CD14-positive monocyte (primary cell): ENCODE data around the gene GLDC. TPM values are rescaled to one million over a fixed set of nuclear protein-coding genes. Genes with fewer than 3 reads are reported as not detected.

Experiments used
- DNase-seq, 3 donors: peaks; one replicate each; pipeline ENCODE4 v3.0.0-alpha.2; 2011 to 2022
- H2AFZ ChIP-seq: 2 replicates; pipeline ENCODE4 v1.6.0; 2012; ENCODE audit warnings: mild to moderate bottlenecking, low read depth, low read length, inconsistent platforms; ENCODE audit not compliant: insufficient read depth, poor library complexity, severe bottlenecking
- H3K27ac ChIP-seq, 2 donors: 1 replicate in 1 of 2; 2 replicates in 1 of 2; pipeline ENCODE4 v1.5.1; 2012 to 2013; ENCODE audit warnings: low read length in 2 of 2, control low read depth in 1 of 2, inconsistent platforms in 1 of 2, low read depth in 1 of 2, mild to moderate bottlenecking in 1 of 2
- H3K27me3 ChIP-seq, 2 donors: one replicate each; pipeline versions ENCODE4 v1.6.0 to v1.6.1; 2011 to 2013; ENCODE audit warnings: low read length in 2 of 2; ENCODE audit not compliant: control insufficient read depth in 2 of 2, insufficient read depth in 2 of 2
- H3K36me3 ChIP-seq, 2 donors: replicated peaks in 1 of 2; 1 replicate in 1 of 2; 2 replicates in 1 of 2; pipeline versions ENCODE4 v1.5.1 to v1.6.1; 2012 to 2013; ENCODE audit warnings: low read length in 2 of 2, control low read depth in 1 of 2, inconsistent platforms in 1 of 2, mild to moderate bottlenecking in 1 of 2; ENCODE audit not compliant: insufficient read depth in 2 of 2, control insufficient read depth in 1 of 2
- H3K4me1 ChIP-seq, 2 donors: 1 replicate in 1 of 2; 2 replicates in 1 of 2; pipeline versions ENCODE4 v1.5.1 to v1.6.1; 2012 to 2013; ENCODE audit warnings: low read length in 2 of 2, control low read depth in 1 of 2, inconsistent platforms in 1 of 2, mild to moderate bottlenecking in 1 of 2, moderate library complexity in 1 of 2; ENCODE audit not compliant: insufficient read depth in 2 of 2, control insufficient read depth in 1 of 2
- H3K4me2 ChIP-seq: replicated peaks from 2 replicates; pipeline ENCODE3; 2012; ENCODE audit warnings: low read length, moderate library complexity, mild to moderate bottlenecking; ENCODE audit not compliant: poor library complexity, severe bottlenecking; ENCODE audit errors: extremely low read depth
- H3K4me3 ChIP-seq, 3 experiments: fragments of 200-600 bp in 1 of 3; sonication (generic) in 1 of 3; replicated peaks in 1 of 3; 1 replicate in 2 of 3; 2 replicates in 1 of 3; pipeline ENCODE4 v1.5.1; 2011 to 2013; ENCODE audit warnings: low read length in 3 of 3, mild to moderate bottlenecking in 3 of 3, control low read depth in 2 of 3, low read depth in 2 of 3, inconsistent platforms in 1 of 3, moderate library complexity in 1 of 3
- H3K79me2 ChIP-seq: 2 replicates; pipeline ENCODE4 v1.6.0; 2012; ENCODE audit warnings: mild to moderate bottlenecking, control low read depth, inconsistent platforms, low read length, moderate library complexity; ENCODE audit not compliant: insufficient read depth
- H3K9ac ChIP-seq: 2 replicates; pipeline ENCODE4 v1.6.0; 2017; ENCODE audit warnings: low read length, mild to moderate bottlenecking; ENCODE audit not compliant: insufficient read depth, poor library complexity, severe bottlenecking
- H3K9me3 ChIP-seq, 2 donors: replicated peaks in 1 of 2; 1 replicate in 1 of 2; 2 replicates in 1 of 2; pipeline versions ENCODE4 v1.5.1 to v1.6.1; 2012 to 2013; ENCODE audit warnings: low read length in 2 of 2, control low read depth in 1 of 2; ENCODE audit not compliant: control insufficient read depth in 1 of 2, insufficient read depth in 1 of 2
- H4K20me1 ChIP-seq: 2 replicates; pipeline ENCODE4 v1.6.0; 2012; ENCODE audit warnings: mild to moderate bottlenecking, low read length, control low read depth, moderate library complexity; ENCODE audit not compliant: insufficient read depth
- H3K27ac Mint-ChIP-seq, 7 donors: one replicate each; pipeline ENCODE4 v1.8.0; 2020; ENCODE audit warnings: mild to moderate bottlenecking in 7 of 7, mixed read lengths in 7 of 7, moderate library complexity in 6 of 7, inconsistent platforms in 2 of 7
- H3K27me3 Mint-ChIP-seq, 3 donors: one replicate each; pipeline ENCODE4 v1.8.0; 2021 to 2022; ENCODE audit warnings: low read depth in 3 of 3, mild to moderate bottlenecking in 3 of 3, mixed read lengths in 3 of 3, moderate library complexity in 3 of 3, inconsistent platforms in 1 of 3
- H3K36me3 Mint-ChIP-seq, 2 donors: one replicate each; pipeline ENCODE4 v1.8.0; 2020; ENCODE audit warnings: mixed read lengths in 2 of 2, inconsistent platforms in 1 of 2, mild to moderate bottlenecking in 1 of 2
- H3K4me1 Mint-ChIP-seq: one replicate; pipeline ENCODE4 v1.8.0; 2020; ENCODE audit warnings: mild to moderate bottlenecking, mixed read lengths
- H3K4me3 Mint-ChIP-seq, 2 donors: one replicate each; pipeline ENCODE4 v1.8.0; 2020; ENCODE audit warnings: mild to moderate bottlenecking in 2 of 2, mixed read lengths in 2 of 2, moderate library complexity in 1 of 2
- H3K9me3 Mint-ChIP-seq, 7 donors: one replicate each; pipeline ENCODE4 v1.8.0; 2020 to 2022; ENCODE audit warnings: mixed read lengths in 7 of 7, mild to moderate bottlenecking in 6 of 7, moderate library complexity in 6 of 7, inconsistent platforms in 2 of 7
- WGBS: methylation state at CpG from one replicate; pipeline ENCODE4 v1.1.5; 2013; ENCODE audit warnings: missing lambda C conversion rate; ENCODE audit not compliant: insufficient coverage; 5-methylcytosine and 5-hydroxymethylcytosine counted together
- intact Hi-C, 2 donors: fragments of 100-400 bp; cut with micrococcal nuclease; formaldehyde crosslinking; loops; one replicate each; pipeline versions ENCODE4 v1.15.0 to v1.15.1; 2023
- polyA plus RNA-seq, 3 donors: library from polyadenylated mRNA; depleted of rRNA in 1 of 3; unstranded in 2 of 3; stranded (reverse) in 1 of 3; fragments of 300-500 nt in 2 of 3; fragments of >200 nt in 1 of 3; fragmentation: Illumina TruSeq in 2 of 3; gene quantifications; 1 replicate in 2 of 3; 2 replicates in 1 of 3; pipeline ENCODE4 v1.2.3, GENCODE V29; 2012 to 2021
- TF ChIP-seq, protein P1 (sequence below): fragments of 200-600 bp; IDR thresholded peaks from one replicate; pipeline ENCODE4 v1.8.0; 2022; ENCODE audit warnings: antibody characterized with exemption, mild to moderate bottlenecking

Gene GLDC
- polyA plus RNA-seq, 3 donors = not detected

DNA sequence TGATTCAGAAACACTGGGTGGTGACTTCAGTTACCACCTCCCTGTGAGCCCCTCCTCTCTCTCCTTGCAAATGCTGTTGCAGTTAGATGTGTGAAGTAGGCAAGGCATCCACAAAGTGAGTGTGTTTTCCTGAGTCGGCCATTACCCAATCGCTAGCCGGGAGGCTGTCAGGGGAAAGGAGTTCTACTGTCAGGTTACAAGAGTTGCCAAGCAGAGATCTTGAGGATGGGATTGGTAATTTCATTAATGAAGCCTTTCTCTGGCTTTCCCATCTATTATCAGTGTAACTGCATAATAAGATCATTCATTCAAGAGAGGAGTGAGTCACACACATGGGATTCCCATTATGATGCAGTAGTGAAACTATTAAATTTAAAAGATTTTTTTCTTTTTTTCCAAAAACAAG lies 106.9 kb downstream of the GLDC start:
- H3K4me1 Mint-ChIP-seq = no peaks in the 10 kb centered on the region
- no peak overlapping the region for H3K4me2 ChIP-seq
- no peak overlapping the region for H3K4me3 Mint-ChIP-seq
- H3K27ac ChIP-seq = no peak overlapping the region
- no peak for DNase-seq
- no peaks in the 10 kb centered on the region for H3K9me3 Mint-ChIP-seq
- no CpG with 5 or more reads among the region's 3 CpGs for WGBS
- no peaks in the 10 kb centered on the region for H4K20me1 ChIP-seq
- H3K9ac ChIP-seq = no peak overlapping the region
- TF ChIP-seq, protein P1, sequence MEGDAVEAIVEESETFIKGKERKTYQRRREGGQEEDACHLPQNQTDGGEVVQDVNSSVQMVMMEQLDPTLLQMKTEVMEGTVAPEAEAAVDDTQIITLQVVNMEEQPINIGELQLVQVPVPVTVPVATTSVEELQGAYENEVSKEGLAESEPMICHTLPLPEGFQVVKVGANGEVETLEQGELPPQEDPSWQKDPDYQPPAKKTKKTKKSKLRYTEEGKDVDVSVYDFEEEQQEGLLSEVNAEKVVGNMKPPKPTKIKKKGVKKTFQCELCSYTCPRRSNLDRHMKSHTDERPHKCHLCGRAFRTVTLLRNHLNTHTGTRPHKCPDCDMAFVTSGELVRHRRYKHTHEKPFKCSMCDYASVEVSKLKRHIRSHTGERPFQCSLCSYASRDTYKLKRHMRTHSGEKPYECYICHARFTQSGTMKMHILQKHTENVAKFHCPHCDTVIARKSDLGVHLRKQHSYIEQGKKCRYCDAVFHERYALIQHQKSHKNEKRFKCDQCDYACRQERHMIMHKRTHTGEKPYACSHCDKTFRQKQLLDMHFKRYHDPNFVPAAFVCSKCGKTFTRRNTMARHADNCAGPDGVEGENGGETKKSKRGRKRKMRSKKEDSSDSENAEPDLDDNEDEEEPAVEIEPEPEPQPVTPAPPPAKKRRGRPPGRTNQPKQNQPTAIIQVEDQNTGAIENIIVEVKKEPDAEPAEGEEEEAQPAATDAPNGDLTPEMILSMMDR = no peak
- H3K36me3 Mint-ChIP-seq = no peaks in the 10 kb centered on the region
- H3K79me2 ChIP-seq = no peaks in the 10 kb centered on the region
- H3K4me3 ChIP-seq = no peak overlapping the region
- H3K27me3 Mint-ChIP-seq = peaks cover 2 to 8% (median 4%) of the 10 kb centered on the region in 3 donors
- no peaks in the 10 kb centered on the region for H3K36me3 ChIP-seq
- no peaks in the 10 kb centered on the region for H3K9me3 ChIP-seq
- no peak overlapping the region for H2AFZ ChIP-seq
- no peak overlapping the region for H3K27ac Mint-ChIP-seq
- no peaks in the 10 kb centered on the region for H3K4me1 ChIP-seq
- no peaks in the 10 kb centered on the region for H3K27me3 ChIP-seq
- intact Hi-C loops = no loop called here

DNA sequence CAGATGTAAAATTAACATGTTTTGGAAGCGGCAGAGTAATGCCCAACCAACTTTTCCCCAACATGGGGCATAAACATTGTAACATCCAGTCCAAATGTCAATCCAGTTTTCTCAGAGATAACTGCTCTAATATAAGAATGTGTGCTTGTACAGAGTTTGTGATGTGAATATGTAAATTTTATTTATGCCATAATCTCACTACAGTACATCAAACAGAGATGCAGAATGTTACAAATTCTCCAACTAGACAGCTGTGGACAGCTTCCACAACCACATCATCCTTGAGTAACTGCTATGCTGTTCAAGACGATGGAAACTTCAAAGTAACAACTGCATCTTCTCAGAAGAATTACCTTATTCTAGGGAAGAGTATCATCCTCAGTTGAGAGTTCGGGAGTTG lies 109.9 kb downstream of the GLDC start:
- intact Hi-C loops = no loop called here
- Histone ChIP-seq H4K20me1 (no peaks in the 10 kb centered on the region), H3K9me3 (no peaks in the 10 kb centered on the region), H3K27ac (no peak overlapping the region), H3K36me3 (no peaks in the 10 kb centered on the region), H3K4me2 (no peak overlapping the region), H2AFZ (no peak overlapping the region), H3K79me2 (no peaks in the 10 kb centered on the region), H3K4me3 (no peak overlapping the region), H3K4me1 (no peaks in the 10 kb centered on the region), H3K9ac (no peak overlapping the region), H3K27me3 (no peaks in the 10 kb centered on the region)
- DNase-seq = no peak
- H3K27ac Mint-ChIP-seq = no peak overlapping the region
- H3K27me3 Mint-ChIP-seq = peaks cover 0 to 7% (median 0%) of the 10 kb centered on the region in 3 donors
- no peaks in the 10 kb centered on the region for H3K9me3 Mint-ChIP-seq
- H3K36me3 Mint-ChIP-seq = no peaks in the 10 kb centered on the region
- WGBS = 94% methylated on average over 2 of the region's 3 CpGs
- TF ChIP-seq, protein P1 = no peak
- H3K4me1 Mint-ChIP-seq = no peaks in the 10 kb centered on the region
- no peak overlapping the region for H3K4me3 Mint-ChIP-seq
